ENCODE data around the gene TRPC3.

TRPC3 gene

GRCh38 chr4:121943941-121944340, 7.9 kb downstream of the TRPC3 start:
- H4K5ac ChIP-seq (ENCODE audit: low read length), result no peak overlapping the region
- no peak overlapping the region for H2AK5ac ChIP-seq (ENCODE audit: low read length)
- no peak overlapping the region for H4K8ac ChIP-seq (ENCODE audit: low read depth, low read length)
- no peaks in the 10 kb centered on the region for H3K27me3 ChIP-seq (ENCODE audit: insufficient read depth, low read length, poor library complexity)
- no peak overlapping the region for H3K4me2 ChIP-seq (ENCODE audit: low read length)
- no peak overlapping the region for H2BK120ac ChIP-seq (ENCODE audit: low read depth, low read length)
- H3K9ac ChIP-seq (ENCODE audit: low read length), result no peak overlapping the region
- no peak overlapping the region for H3K4ac ChIP-seq (ENCODE audit: low read depth, low read length)
- H3K18ac ChIP-seq (ENCODE audit: low read length), result no peak overlapping the region
- no peak overlapping the region for H3K27ac ChIP-seq (ENCODE audit: low read depth, low read length)
- no peaks in the 10 kb centered on the region for H3K36me3 ChIP-seq (ENCODE audit: control insufficient read depth, insufficient read depth, low read length)
- peaks cover 3% of the 10 kb centered on the region for H3K4me1 ChIP-seq (ENCODE audit: control insufficient read depth, low read depth, low read length)
- H3K4me3 ChIP-seq (ENCODE audit: low read length), result no peak overlapping the region
- H2BK15ac ChIP-seq (replicated peaks; ENCODE audit: low read depth), result no peak overlapping the region
- no peak overlapping the region for H2BK5ac ChIP-seq (ENCODE audit: low read length)
- no peaks in the 10 kb centered on the region for H3K79me1 ChIP-seq (ENCODE audit: low read length)
- WGBS (ENCODE audit: extremely low coverage, insufficient coverage, low lambda C conversion rate), result no CpG with 5 or more reads among the region's 4 CpGs
- no peak overlapping the region for H3K23ac ChIP-seq (ENCODE audit: low read length)
- DNase-seq, result peak; percentile 85
- H3K56ac ChIP-seq (ENCODE audit: low read length), result no peak overlapping the region
- no peaks in the 10 kb centered on the region for H3K79me2 ChIP-seq (ENCODE audit: control insufficient read depth, insufficient read depth, low read length)

- no peak overlapping the region for H2BK15ac ChIP-seq (replicated peaks; ENCODE audit: low read depth)
- H3K27ac ChIP-seq (ENCODE audit: low read depth, low read length), result no peak overlapping the region
- H3K9ac ChIP-seq (ENCODE audit: low read length), result no peak overlapping the region
- H3K79me2 ChIP-seq (ENCODE audit: control insufficient read depth, insufficient read depth, low read length), result no peaks in the 10 kb centered on the region
- H3K4me2 ChIP-seq (ENCODE audit: low read length), result no peak overlapping the region
- no peak overlapping the region for H4K5ac ChIP-seq (ENCODE audit: low read length)
- no peak overlapping the region for H3K4me3 ChIP-seq (ENCODE audit: low read length)
- H3K23ac ChIP-seq (ENCODE audit: low read length), result no peak overlapping the region
- H2AK5ac ChIP-seq (ENCODE audit: low read length), result no peak overlapping the region
- no peaks in the 10 kb centered on the region for H3K27me3 ChIP-seq (ENCODE audit: insufficient read depth, low read length, poor library complexity)
- no peak overlapping the region for H3K4ac ChIP-seq (ENCODE audit: low read depth, low read length)
- H3K18ac ChIP-seq (ENCODE audit: low read length), result no peak overlapping the region
- peaks cover 3% of the 10 kb centered on the region for H3K4me1 ChIP-seq (ENCODE audit: control insufficient read depth, low read depth, low read length)
- DNase-seq, result peak; percentile 3
- H3K56ac ChIP-seq (ENCODE audit: low read length), result no peak overlapping the region
- H2BK120ac ChIP-seq (ENCODE audit: low read depth, low read length), result no peak overlapping the region
- no peaks in the 10 kb centered on the region for H3K36me3 ChIP-seq (ENCODE audit: control insufficient read depth, insufficient read depth, low read length)
- H3K79me1 ChIP-seq (ENCODE audit: low read length), result no peaks in the 10 kb centered on the region
- no peak overlapping the region for H4K8ac ChIP-seq (ENCODE audit: low read depth, low read length)
- no CpG with 5 or more reads among the region's 3 CpGs for WGBS (ENCODE audit: extremely low coverage, insufficient coverage, low lambda C conversion rate)
- no peak overlapping the region for H2BK5ac ChIP-seq (ENCODE audit: low read length)
Measured at GRCh38 chr4:121939690-121940089, 12.2 kb downstream of the TRPC3 start.

DNA sequence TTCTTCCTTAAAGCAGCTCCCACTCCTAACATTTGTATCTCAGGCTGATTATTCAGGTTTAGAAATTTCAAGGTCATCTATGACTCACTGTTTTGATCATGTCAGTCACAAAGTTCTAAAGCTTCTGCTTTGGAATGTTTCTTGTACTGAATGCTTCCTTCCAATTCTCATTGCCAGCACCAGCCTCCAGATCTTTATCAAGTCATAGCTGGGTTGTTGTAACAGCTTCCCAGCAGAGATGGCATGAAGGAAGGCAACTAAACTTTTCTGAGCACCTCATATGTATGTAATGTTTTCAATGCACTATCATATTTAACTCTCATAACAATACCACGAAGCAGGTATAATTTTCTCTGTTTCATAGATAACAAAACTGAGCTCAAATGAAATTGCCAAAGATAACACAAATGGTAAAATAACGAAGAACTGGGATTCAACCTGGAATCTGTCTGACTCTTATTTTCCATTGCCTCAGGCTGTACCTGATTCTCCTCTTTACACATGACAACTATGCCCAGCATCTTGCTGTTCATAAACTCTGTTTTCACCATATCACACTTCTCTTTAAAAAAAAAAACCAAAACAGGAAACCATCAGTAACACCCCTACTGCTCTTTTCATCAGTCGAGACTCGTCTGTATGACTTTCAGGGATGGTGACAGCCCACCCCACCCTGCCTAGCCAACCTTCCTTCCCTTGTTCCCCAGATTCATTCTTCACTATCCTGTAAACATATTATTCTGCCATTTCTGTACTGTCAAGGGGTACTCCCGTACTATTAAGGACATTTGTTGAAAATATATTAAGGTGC, 13.4 kb downstream of the TRPC3 start:
- Histone ChIP-seq H2AK5ac (ENCODE audit: low read length) (no peak overlapping the region), H3K4me2 (ENCODE audit: low read length) (no peak overlapping the region), H3K79me2 (ENCODE audit: control insufficient read depth, insufficient read depth, low read length) (no peaks in the 10 kb centered on the region)

DNA sequence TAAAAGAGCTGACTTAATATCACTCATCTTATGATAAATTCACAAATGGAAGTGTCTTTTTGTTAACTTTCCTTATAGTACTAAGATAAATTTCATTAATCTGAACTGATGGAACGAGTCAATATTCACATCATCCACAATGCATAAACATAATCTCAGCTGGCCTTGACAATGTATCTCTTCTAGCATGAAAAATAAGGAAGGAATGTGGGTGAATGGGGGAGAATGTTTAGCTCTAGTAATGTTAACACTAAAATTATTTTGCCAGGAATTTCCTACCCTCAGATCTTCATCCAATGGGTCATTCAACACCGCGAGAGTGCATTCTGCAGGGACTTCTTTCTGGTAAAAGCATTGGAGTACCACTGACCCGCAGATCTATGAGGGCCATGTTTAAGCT, 15.8 kb downstream of the TRPC3 start:
- WGBS (ENCODE audit: extremely low coverage, insufficient coverage, low lambda C conversion rate), result no CpG with 5 or more reads among the region's 4 CpGs

More for the DNA sequence above, 13.4 kb downstream of the TRPC3 start:
- Histone ChIP-seq H3K36me3 (ENCODE audit: control insufficient read depth, insufficient read depth, low read length) (no peaks in the 10 kb centered on the region), H3K4ac (ENCODE audit: low read depth, low read length) (no peak overlapping the region), H4K8ac (ENCODE audit: low read depth, low read length) (no peak overlapping the region), H3K4me3 (ENCODE audit: low read length) (no peak overlapping the region), H3K18ac (ENCODE audit: low read length) (no peak overlapping the region), H2BK120ac (ENCODE audit: low read depth, low read length) (no peak overlapping the region), H3K56ac (ENCODE audit: low read length) (no peak overlapping the region), H4K5ac (ENCODE audit: low read length) (no peak overlapping the region), H2BK5ac (ENCODE audit: low read length) (no peak overlapping the region), H3K27ac (ENCODE audit: low read depth, low read length) (no peak overlapping the region), H3K9ac (ENCODE audit: low read length) (no peak overlapping the region), H3K79me1 (ENCODE audit: low read length) (no peaks in the 10 kb centered on the region), H3K4me1 (ENCODE audit: control insufficient read depth, low read depth, low read length) (peaks cover 3% of the 10 kb centered on the region), H3K27me3 (ENCODE audit: insufficient read depth, low read length, poor library complexity) (no peaks in the 10 kb centered on the region), H2BK15ac (replicated peaks; ENCODE audit: low read depth) (no peak overlapping the region), H3K23ac (ENCODE audit: low read length) (no peak overlapping the region)
- WGBS (ENCODE audit: extremely low coverage, insufficient coverage, low lambda C conversion rate), result no CpG with 5 or more reads among the region's 5 CpGs
- peak; percentile 18 for DNase-seq

GRCh38 chr4:121934635-121935034, 17.2 kb downstream of the TRPC3 start:
- no peak overlapping the region for H3K56ac ChIP-seq (ENCODE audit: low read length)
- H3K18ac ChIP-seq (ENCODE audit: low read length), result no peak overlapping the region
- H2BK15ac ChIP-seq (replicated peaks; ENCODE audit: low read depth), result no peak overlapping the region
- H4K8ac ChIP-seq (ENCODE audit: low read depth, low read length), result no peak overlapping the region
- WGBS (ENCODE audit: extremely low coverage, insufficient coverage, low lambda C conversion rate), result no CpG with 5 or more reads among the region's 1 CpG
- no peak overlapping the region for H2BK120ac ChIP-seq (ENCODE audit: low read depth, low read length)
- no peak overlapping the region for H3K9ac ChIP-seq (ENCODE audit: low read length)
- no peak overlapping the region for H3K4ac ChIP-seq (ENCODE audit: low read depth, low read length)
- no peaks in the 10 kb centered on the region for H3K36me3 ChIP-seq (ENCODE audit: control insufficient read depth, insufficient read depth, low read length)
- no peak overlapping the region for H3K4me2 ChIP-seq (ENCODE audit: low read length)
- H3K23ac ChIP-seq (ENCODE audit: low read length), result no peak overlapping the region
- no peak overlapping the region for H3K27ac ChIP-seq (ENCODE audit: low read depth, low read length)
- no peak overlapping the region for H2BK5ac ChIP-seq (ENCODE audit: low read length)
- H3K4me1 ChIP-seq (ENCODE audit: control insufficient read depth, low read depth, low read length), result peaks cover 2% of the 10 kb centered on the region
- no peaks in the 10 kb centered on the region for H3K27me3 ChIP-seq (ENCODE audit: insufficient read depth, low read length, poor library complexity)
- no peak overlapping the region for H2AK5ac ChIP-seq (ENCODE audit: low read length)
- no peak for DNase-seq
- no peaks in the 10 kb centered on the region for H3K79me2 ChIP-seq (ENCODE audit: control insufficient read depth, insufficient read depth, low read length)
- no peak overlapping the region for H3K4me3 ChIP-seq (ENCODE audit: low read length)
- no peaks in the 10 kb centered on the region for H3K79me1 ChIP-seq (ENCODE audit: low read length)
- no peak overlapping the region for H4K5ac ChIP-seq (ENCODE audit: low read length)

More for the DNA sequence above, 15.8 kb downstream of the TRPC3 start:
- no peak overlapping the region for H3K56ac ChIP-seq (ENCODE audit: low read length)
- H3K79me2 ChIP-seq (ENCODE audit: control insufficient read depth, insufficient read depth, low read length), result no peaks in the 10 kb centered on the region
- no peaks in the 10 kb centered on the region for H3K36me3 ChIP-seq (ENCODE audit: control insufficient read depth, insufficient read depth, low read length)
- no peak overlapping the region for H3K27ac ChIP-seq (ENCODE audit: low read depth, low read length)
- H3K23ac ChIP-seq (ENCODE audit: low read length), result no peak overlapping the region
- no peak overlapping the region for H3K4me2 ChIP-seq (ENCODE audit: low read length)
- no peak overlapping the region for H3K18ac ChIP-seq (ENCODE audit: low read length)
- H3K9ac ChIP-seq (ENCODE audit: low read length), result no peak overlapping the region
- H4K5ac ChIP-seq (ENCODE audit: low read length), result no peak overlapping the region
- no peak overlapping the region for H2BK15ac ChIP-seq (replicated peaks; ENCODE audit: low read depth)
- no peak for DNase-seq
- no peak overlapping the region for H2BK120ac ChIP-seq (ENCODE audit: low read depth, low read length)
- H2AK5ac ChIP-seq (ENCODE audit: low read length), result no peak overlapping the region
- H3K4me3 ChIP-seq (ENCODE audit: low read length), result no peak overlapping the region
- H3K4me1 ChIP-seq (ENCODE audit: control insufficient read depth, low read depth, low read length), result peaks cover 3% of the 10 kb centered on the region
- H3K79me1 ChIP-seq (ENCODE audit: low read length), result no peaks in the 10 kb centered on the region
- H3K4ac ChIP-seq (ENCODE audit: low read depth, low read length), result no peak overlapping the region
- H3K27me3 ChIP-seq (ENCODE audit: insufficient read depth, low read length, poor library complexity), result no peaks in the 10 kb centered on the region
- no peak overlapping the region for H2BK5ac ChIP-seq (ENCODE audit: low read length)
- H4K8ac ChIP-seq (ENCODE audit: low read depth, low read length), result no peak overlapping the region

Data from mesendoderm (in vitro differentiated cells).